ENCODE measurements around the gene FGF3. TPM values are rescaled to one million over a fixed set of nuclear protein-coding genes. Genes with fewer than 3 reads are reported as not detected.

The FGF3 gene
- total RNA-seq, 1 donor from 2014 or later: not detected

- H3K4me3 ChIP-seq (ENCODE audit: low read depth, low read length): no peak overlapping the region
- TF ChIP-seq CTCF (conservative IDR thresholded peaks at IDR 0.05; ENCODE audit: low read depth, low read length): no peak
- no peak for DNase-seq (ENCODE audit: low read depth)
Observed at GRCh38 chr11:69812256-69812655, 7.0 kb downstream of the FGF3 start.

GRCh38 chr11:69811431-69811830 lies 7.8 kb downstream of the FGF3 start:
- DNase-seq (ENCODE audit: low read depth): no peak
- no peak for TF ChIP-seq CTCF (conservative IDR thresholded peaks at IDR 0.05; ENCODE audit: low read depth, low read length)
- H3K4me3 ChIP-seq (ENCODE audit: low read depth, low read length): no peak overlapping the region

GRCh38 chr11:69810289-69811118 lies 8.7 kb downstream of the FGF3 start:
- TF ChIP-seq CTCF (conservative IDR thresholded peaks at IDR 0.05; ENCODE audit: low read depth, low read length): no peak
- DNase-seq (ENCODE audit: low read depth): no peak
- no peak overlapping the region for H3K4me3 ChIP-seq (ENCODE audit: low read depth, low read length)

- no peak for TF ChIP-seq CTCF (conservative IDR thresholded peaks at IDR 0.05; ENCODE audit: low read depth, low read length)
- H3K4me3 ChIP-seq (ENCODE audit: low read depth, low read length): no peak overlapping the region
- no peak for DNase-seq (ENCODE audit: low read depth)
Observed at GRCh38 chr11:69808667-69809086, 10.5 kb downstream of the FGF3 start.

GRCh38 chr11:69807106-69807815 lies 12.0 kb downstream of the FGF3 start:
- DNase-seq (ENCODE audit: low read depth): no peak

GRCh38 chr11:69804769-69805508 lies 14.3 kb downstream of the FGF3 start:
- H3K4me3 ChIP-seq (ENCODE audit: low read depth, low read length): no peak overlapping the region
- TF ChIP-seq CTCF (conservative IDR thresholded peaks at IDR 0.05; ENCODE audit: low read depth, low read length): no peak
- DNase-seq (ENCODE audit: low read depth): no peak

More at GRCh38 chr11:69807106-69807815, 12.0 kb downstream of the FGF3 start:
- no peak overlapping the region for H3K4me3 ChIP-seq (ENCODE audit: low read depth, low read length)
- TF ChIP-seq CTCF (conservative IDR thresholded peaks at IDR 0.05; ENCODE audit: low read depth, low read length): no peak

All from epithelial cell of proximal tubule (primary cell).